Neural crest cell (in vitro differentiated cells): ENCODE data around the gene DHX35. TPM values are rescaled to one million over a fixed set of nuclear protein-coding genes. Genes with fewer than 3 reads are reported as not detected.

ENCODE experiments used
- DNase-seq: peaks from one replicate; pipeline ENCODE4 v3.0.0; 2021; ENCODE audit warnings: low read depth, mixed read lengths, low spot score
- H3K27ac Mint-ChIP-seq: one replicate; pipeline ENCODE4 v1.8.0; 2021; ENCODE audit warnings: mild to moderate bottlenecking, mixed read lengths; ENCODE audit not compliant: unreplicated experiment
- H3K27me3 Mint-ChIP-seq: 2 replicates; pipeline ENCODE4 v1.8.0; 2021; ENCODE audit warnings: low read depth, mild to moderate bottlenecking, mixed read lengths
- H3K36me3 Mint-ChIP-seq: 2 replicates; pipeline ENCODE4 v1.8.0; 2021; ENCODE audit warnings: low read depth, mild to moderate bottlenecking, mixed read lengths
- H3K4me1 Mint-ChIP-seq: 2 replicates; pipeline ENCODE4 v1.8.0; 2021; ENCODE audit warnings: mixed read lengths
- H3K4me3 Mint-ChIP-seq: one replicate; pipeline ENCODE4 v1.8.0; 2021; ENCODE audit warnings: mild to moderate bottlenecking, mixed read lengths
- H3K9me3 Mint-ChIP-seq: 2 replicates; pipeline ENCODE4 v1.8.0; 2021; ENCODE audit warnings: mixed read lengths
- total RNA-seq: library from RNA; stranded (reverse); gene quantifications from 2 replicates; pipeline ENCODE4 v1.2.1, GENCODE V29; 2021
- TF ChIP-seq, protein P1 (sequence below): fragments of 200-600 bp; sonication (generic); conservative IDR thresholded peaks from 2 replicates; pipeline ENCODE4 v1.5.0; 2021; ENCODE audit warnings: antibody characterized with exemption, mild to moderate bottlenecking

Gene DHX35
- total RNA-seq, 1 donor from 2014 or later, result 22.8 TPM

- Mint-ChIP-seq H3K27me3 (no peaks in the 10 kb centered on the region), H3K4me3 (peak overlapping the region; percentile 68), H3K9me3 (no peaks in the 10 kb centered on the region), H3K36me3 (peaks cover 3% of the 10 kb centered on the region), H3K27ac (no peak overlapping the region), H3K4me1 (peaks cover 29% of the 10 kb centered on the region)
- TF ChIP-seq, protein P1, sequence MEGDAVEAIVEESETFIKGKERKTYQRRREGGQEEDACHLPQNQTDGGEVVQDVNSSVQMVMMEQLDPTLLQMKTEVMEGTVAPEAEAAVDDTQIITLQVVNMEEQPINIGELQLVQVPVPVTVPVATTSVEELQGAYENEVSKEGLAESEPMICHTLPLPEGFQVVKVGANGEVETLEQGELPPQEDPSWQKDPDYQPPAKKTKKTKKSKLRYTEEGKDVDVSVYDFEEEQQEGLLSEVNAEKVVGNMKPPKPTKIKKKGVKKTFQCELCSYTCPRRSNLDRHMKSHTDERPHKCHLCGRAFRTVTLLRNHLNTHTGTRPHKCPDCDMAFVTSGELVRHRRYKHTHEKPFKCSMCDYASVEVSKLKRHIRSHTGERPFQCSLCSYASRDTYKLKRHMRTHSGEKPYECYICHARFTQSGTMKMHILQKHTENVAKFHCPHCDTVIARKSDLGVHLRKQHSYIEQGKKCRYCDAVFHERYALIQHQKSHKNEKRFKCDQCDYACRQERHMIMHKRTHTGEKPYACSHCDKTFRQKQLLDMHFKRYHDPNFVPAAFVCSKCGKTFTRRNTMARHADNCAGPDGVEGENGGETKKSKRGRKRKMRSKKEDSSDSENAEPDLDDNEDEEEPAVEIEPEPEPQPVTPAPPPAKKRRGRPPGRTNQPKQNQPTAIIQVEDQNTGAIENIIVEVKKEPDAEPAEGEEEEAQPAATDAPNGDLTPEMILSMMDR, result peak; percentile 26
- no peak for DNase-seq
These were observed 26.9 kb upstream of the DHX35 start for GRCh38 chr20:38935285-38935684.

DNA sequence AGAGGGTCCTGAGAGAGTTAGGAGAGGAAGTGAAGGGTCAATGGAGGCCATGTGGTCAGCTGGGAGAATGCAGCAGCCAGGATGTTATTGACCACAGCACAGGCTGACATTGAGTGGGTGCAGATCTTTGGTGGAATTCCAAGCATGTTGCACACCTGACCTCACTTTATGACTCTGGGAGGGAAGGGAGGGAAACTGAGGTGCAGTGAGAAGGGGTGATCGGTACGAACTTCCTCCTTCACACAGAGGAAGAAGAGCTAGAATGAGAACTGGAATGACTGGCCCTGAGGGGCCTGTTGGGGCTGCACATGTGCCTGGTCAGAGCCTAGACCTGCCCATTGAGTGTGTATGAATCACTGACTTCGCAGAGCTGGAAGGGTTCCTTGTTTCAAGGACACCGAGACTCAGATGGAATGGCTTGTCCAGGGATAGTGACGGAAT lies 26.2 kb upstream of the DHX35 start:
- no peak overlapping the region for H3K27ac Mint-ChIP-seq
- H3K4me3 Mint-ChIP-seq, result no peak overlapping the region
- peaks cover 29% of the 10 kb centered on the region for H3K4me1 Mint-ChIP-seq
- no peak for DNase-seq
- H3K27me3 Mint-ChIP-seq, result no peaks in the 10 kb centered on the region
- peaks cover 3% of the 10 kb centered on the region for H3K36me3 Mint-ChIP-seq
- no peaks in the 10 kb centered on the region for H3K9me3 Mint-ChIP-seq
- TF ChIP-seq, protein P1, result no peak

- peaks cover 22% of the 10 kb centered on the region for H3K4me1 Mint-ChIP-seq
- H3K27me3 Mint-ChIP-seq, result no peaks in the 10 kb centered on the region
- no peaks in the 10 kb centered on the region for H3K9me3 Mint-ChIP-seq
- H3K27ac Mint-ChIP-seq, result no peak overlapping the region
- no peak overlapping the region for H3K4me3 Mint-ChIP-seq
- H3K36me3 Mint-ChIP-seq, result peaks cover 3% of the 10 kb centered on the region
- no peak for DNase-seq
- TF ChIP-seq, protein P1, result no peak
These were observed 25.1 kb upstream of the DHX35 start for GRCh38 chr20:38937000-38937399.

DNA sequence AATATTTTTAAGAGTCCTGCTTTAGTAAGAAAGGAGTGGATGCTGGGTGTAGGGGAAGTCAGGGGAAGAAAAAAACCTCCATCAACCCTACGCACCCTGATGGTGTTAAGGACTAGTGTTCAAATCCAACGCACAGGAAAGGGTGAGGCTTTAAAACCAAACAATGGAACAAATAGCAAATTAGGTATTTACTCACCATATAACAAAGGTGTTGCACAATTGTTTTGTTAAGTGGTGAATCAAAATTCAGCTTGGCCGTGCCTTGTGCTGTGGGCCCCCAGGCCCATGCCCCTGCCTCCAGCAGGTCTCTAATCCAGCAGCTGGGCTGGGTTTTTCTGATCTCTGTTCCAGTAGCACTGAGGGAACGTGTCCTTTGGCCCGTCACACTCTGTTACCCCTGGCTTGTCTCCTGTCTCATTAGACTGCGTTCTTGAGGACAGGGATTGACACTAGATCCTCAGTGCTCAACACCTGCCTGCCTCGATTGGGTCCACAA lies 24.1 kb upstream of the DHX35 start:
- peaks cover 15% of the 10 kb centered on the region for H3K4me1 Mint-ChIP-seq
- peaks cover 8% of the 10 kb centered on the region for H3K36me3 Mint-ChIP-seq
- TF ChIP-seq, protein P1, result no peak
- H3K27me3 Mint-ChIP-seq, result no peaks in the 10 kb centered on the region
- no peak overlapping the region for H3K4me3 Mint-ChIP-seq
- H3K9me3 Mint-ChIP-seq, result no peaks in the 10 kb centered on the region
- DNase-seq, result no peak
- no peak overlapping the region for H3K27ac Mint-ChIP-seq

GRCh38 chr20:38939686-38940085 lies 22.5 kb upstream of the DHX35 start:
- Mint-ChIP-seq H3K27ac (no peak overlapping the region), H3K4me3 (no peak overlapping the region), H3K27me3 (no peaks in the 10 kb centered on the region), H3K9me3 (no peaks in the 10 kb centered on the region), H3K4me1 (peaks cover 8% of the 10 kb centered on the region), H3K36me3 (peaks cover 11% of the 10 kb centered on the region)
- DNase-seq, result no peak
- TF ChIP-seq, protein P1, result no peak

DNA sequence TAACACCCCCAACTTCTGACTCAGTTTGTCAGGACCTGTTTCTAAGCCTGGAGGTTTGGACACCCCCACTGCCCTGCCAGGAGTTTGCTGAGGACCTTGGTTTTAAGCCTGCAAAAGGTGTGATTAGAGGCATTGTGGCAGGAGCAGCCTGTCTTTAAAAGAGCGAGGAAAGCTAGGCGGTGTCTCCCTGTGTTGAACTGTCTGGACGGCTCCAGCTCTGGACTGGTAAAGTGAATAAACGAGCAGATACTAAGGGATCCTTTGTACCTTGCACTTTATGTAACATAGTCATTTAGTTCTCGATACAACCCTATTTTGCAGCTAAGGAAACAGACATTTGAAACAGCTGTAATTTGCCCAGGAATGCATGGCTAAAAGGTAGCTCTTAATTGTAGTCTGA lies 21.5 kb upstream of the DHX35 start:
- TF ChIP-seq, protein P1, result no peak
- Mint-ChIP-seq H3K9me3 (no peaks in the 10 kb centered on the region), H3K4me3 (no peak overlapping the region), H3K27ac (no peak overlapping the region), H3K27me3 (no peaks in the 10 kb centered on the region), H3K4me1 (peaks cover 6% of the 10 kb centered on the region), H3K36me3 (peaks cover 13% of the 10 kb centered on the region)
- no peak for DNase-seq
